GM21786 (cell line): ENCODE data around the gene NAA20.
"Not testable (repeated sequence)": the region's sequence is repeated elsewhere in the genome, so short reads cannot be mapped to it uniquely, and the experiment has no call there.

ENCODE experiments used
- ATAC-seq: cut with Tn5 transposase; IDR thresholded peaks from one replicate; pipeline ENCODE4 v1.9.1; 2021; ENCODE audit not compliant: unreplicated experiment

The NAA20 gene

GRCh38 chr20:19991308-19991707, 25.9 kb upstream of the NAA20 start:
- no peak for ATAC-seq

GRCh38 chr20:19991854-19992253, 25.3 kb upstream of the NAA20 start:
- ATAC-seq = no peak

- ATAC-seq = no peak
These were observed 23.9 kb upstream of the NAA20 start for GRCh38 chr20:19992996-19993908.

- no peak for ATAC-seq
These were observed 23.0 kb upstream of the NAA20 start for GRCh38 chr20:19993958-19994669.

- no peak for ATAC-seq
These were observed 21.8 kb upstream of the NAA20 start for GRCh38 chr20:19995220-19995863.

GRCh38 chr20:19996222-19996621, 20.9 kb upstream of the NAA20 start:
- no peak for ATAC-seq

GRCh38 chr20:19996917-19997316, 20.2 kb upstream of the NAA20 start:
- ATAC-seq = no peak

- no peak for ATAC-seq
These were observed 18.0 kb upstream of the NAA20 start for GRCh38 chr20:19998990-19999705.

GRCh38 chr20:20000211-20000968, 16.8 kb upstream of the NAA20 start:
- no peak for ATAC-seq

- no peak for ATAC-seq
These were observed 14.8 kb upstream of the NAA20 start for GRCh38 chr20:20002101-20002998.

GRCh38 chr20:20003031-20003954, 13.9 kb upstream of the NAA20 start:
- no peak for ATAC-seq

- not testable (repeated sequence) for ATAC-seq
These were observed 13.2 kb upstream of the NAA20 start for GRCh38 chr20:20003955-20004322.

GRCh38 chr20:20005342-20005741, 11.8 kb upstream of the NAA20 start:
- no peak for ATAC-seq

- ATAC-seq = no peak
These were observed 7.3 kb upstream of the NAA20 start for GRCh38 chr20:20009784-20010253.

- ATAC-seq = no peak
These were observed 6.3 kb upstream of the NAA20 start for GRCh38 chr20:20010639-20011500.

GRCh38 chr20:20012541-20012940, 4.6 kb upstream of the NAA20 start:
- ATAC-seq = no peak

GRCh38 chr20:20014659-20015058, 2.5 kb upstream of the NAA20 start:
- no peak for ATAC-seq
